ENCODE data around the gene GEMIN5.

DNA sequence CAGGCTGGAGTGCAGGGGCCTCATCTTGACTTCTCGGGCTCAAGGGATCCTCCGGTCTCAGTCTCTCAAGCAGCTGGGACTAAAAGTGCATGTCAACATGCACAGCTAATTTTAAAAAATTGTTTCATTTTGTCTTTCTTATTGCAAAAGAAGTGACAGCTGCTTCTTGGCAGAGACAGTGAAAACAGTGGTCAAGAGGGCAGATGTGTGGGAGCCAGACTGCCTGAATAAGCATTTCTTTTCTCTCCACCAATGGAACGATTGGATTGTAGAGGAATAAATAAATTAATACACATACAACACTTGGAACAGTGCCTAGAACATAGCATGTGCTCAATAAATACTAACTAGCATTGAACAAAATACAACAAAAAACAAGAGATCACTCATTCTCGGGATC, 48.1 kb upstream of the GEMIN5 start:
- no peak for TF ChIP-seq POLR2A (IDR thresholded peaks at IDR 0.05)
- TF ChIP-seq, protein P1, sequence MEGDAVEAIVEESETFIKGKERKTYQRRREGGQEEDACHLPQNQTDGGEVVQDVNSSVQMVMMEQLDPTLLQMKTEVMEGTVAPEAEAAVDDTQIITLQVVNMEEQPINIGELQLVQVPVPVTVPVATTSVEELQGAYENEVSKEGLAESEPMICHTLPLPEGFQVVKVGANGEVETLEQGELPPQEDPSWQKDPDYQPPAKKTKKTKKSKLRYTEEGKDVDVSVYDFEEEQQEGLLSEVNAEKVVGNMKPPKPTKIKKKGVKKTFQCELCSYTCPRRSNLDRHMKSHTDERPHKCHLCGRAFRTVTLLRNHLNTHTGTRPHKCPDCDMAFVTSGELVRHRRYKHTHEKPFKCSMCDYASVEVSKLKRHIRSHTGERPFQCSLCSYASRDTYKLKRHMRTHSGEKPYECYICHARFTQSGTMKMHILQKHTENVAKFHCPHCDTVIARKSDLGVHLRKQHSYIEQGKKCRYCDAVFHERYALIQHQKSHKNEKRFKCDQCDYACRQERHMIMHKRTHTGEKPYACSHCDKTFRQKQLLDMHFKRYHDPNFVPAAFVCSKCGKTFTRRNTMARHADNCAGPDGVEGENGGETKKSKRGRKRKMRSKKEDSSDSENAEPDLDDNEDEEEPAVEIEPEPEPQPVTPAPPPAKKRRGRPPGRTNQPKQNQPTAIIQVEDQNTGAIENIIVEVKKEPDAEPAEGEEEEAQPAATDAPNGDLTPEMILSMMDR (IDR thresholded peaks at IDR 0.05 in 8 of 11, conservative IDR thresholded peaks at IDR 0.05 in 3 of 11), result no peak
